NCI-H1436 treated with DMSO at 0.1 percent for 48 hours (cell line): Measurements from ENCODE around the gene CCDC181.
A peak's percentile ranks its signal among the peaks of the same experiment; 100 is the strongest.
"Not testable (repeated sequence)": the region's sequence is repeated elsewhere in the genome, so short reads cannot be mapped to it uniquely, and the experiment has no call there.

Experiments used
- DNase-seq: peaks from one replicate; lab custom pipeline; 2025; lab: John Stamatoyannopoulos, UW

CCDC181 gene

GRCh38 chr1:169427081-169427641, at the start of gene CCDC181:
Gene CCDC181 (minus strand): TSS chr1:169427474. CDS start chr1:169424927, 2,547 bp downstream.
- peak; percentile 56 for DNase-seq

- DNase-seq: no peak
These were observed 48.6 kb upstream of the CCDC181 start for GRCh38 chr1:169475806-169476387.

GRCh38 chr1:169474302-169474995, 47.2 kb upstream of the CCDC181 start:
- no peak for DNase-seq

GRCh38 chr1:169473347-169473746, 46.1 kb upstream of the CCDC181 start:
- no peak for DNase-seq

GRCh38 chr1:169472738-169473137, 45.5 kb upstream of the CCDC181 start:
- DNase-seq: no peak

- no peak for DNase-seq
These were observed 41.7 kb upstream of the CCDC181 start for GRCh38 chr1:169468982-169469381.

- DNase-seq: no peak
These were observed 39.3 kb upstream of the CCDC181 start for GRCh38 chr1:169466259-169467230.

GRCh38 chr1:169465281-169465680, 38.0 kb upstream of the CCDC181 start:
- DNase-seq: no peak

GRCh38 chr1:169462385-169462784, 35.1 kb upstream of the CCDC181 start:
- no peak for DNase-seq

GRCh38 chr1:169461390-169462000, 34.2 kb upstream of the CCDC181 start:
- DNase-seq: no peak

GRCh38 chr1:169460191-169460833, 33.0 kb upstream of the CCDC181 start:
- DNase-seq: no peak

GRCh38 chr1:169457443-169457842, 30.2 kb upstream of the CCDC181 start:
- DNase-seq: no peak

GRCh38 chr1:169456029-169456428, 28.8 kb upstream of the CCDC181 start:
- no peak for DNase-seq

GRCh38 chr1:169452921-169453320, 25.6 kb upstream of the CCDC181 start:
- DNase-seq: no peak

GRCh38 chr1:169451218-169451824, 24.0 kb upstream of the CCDC181 start:
- DNase-seq: no peak

GRCh38 chr1:169443923-169444322, 16.6 kb upstream of the CCDC181 start:
- no peak for DNase-seq

- DNase-seq: no peak
These were observed 1.0 kb downstream of the CCDC181 start for GRCh38 chr1:169426174-169426705.

- DNase-seq: no peak
These were observed 6.0 kb downstream of the CCDC181 start for GRCh38 chr1:169421309-169421708.

GRCh38 chr1:169414952-169415351, 12.3 kb downstream of the CCDC181 start:
- DNase-seq: no peak

GRCh38 chr1:169408340-169408739, 18.9 kb downstream of the CCDC181 start:
- not testable (repeated sequence) for DNase-seq

GRCh38 chr1:169402578-169402977, 24.7 kb downstream of the CCDC181 start:
- not testable (repeated sequence) for DNase-seq
